CD4-positive, alpha-beta T cell treated with Interleukin-17A for 1 hour (primary cell): ENCODE measurements around the gene CD8B2.
"Not testable (repeated sequence)": the region's sequence is repeated elsewhere in the genome, so short reads cannot be mapped to it uniquely, and the experiment has no call there.

ENCODE experiments used
- DNase-seq: peaks from one replicate; pipeline ENCODE4 v3.0.0-alpha.2; 2020

Gene CD8B2

DNA sequence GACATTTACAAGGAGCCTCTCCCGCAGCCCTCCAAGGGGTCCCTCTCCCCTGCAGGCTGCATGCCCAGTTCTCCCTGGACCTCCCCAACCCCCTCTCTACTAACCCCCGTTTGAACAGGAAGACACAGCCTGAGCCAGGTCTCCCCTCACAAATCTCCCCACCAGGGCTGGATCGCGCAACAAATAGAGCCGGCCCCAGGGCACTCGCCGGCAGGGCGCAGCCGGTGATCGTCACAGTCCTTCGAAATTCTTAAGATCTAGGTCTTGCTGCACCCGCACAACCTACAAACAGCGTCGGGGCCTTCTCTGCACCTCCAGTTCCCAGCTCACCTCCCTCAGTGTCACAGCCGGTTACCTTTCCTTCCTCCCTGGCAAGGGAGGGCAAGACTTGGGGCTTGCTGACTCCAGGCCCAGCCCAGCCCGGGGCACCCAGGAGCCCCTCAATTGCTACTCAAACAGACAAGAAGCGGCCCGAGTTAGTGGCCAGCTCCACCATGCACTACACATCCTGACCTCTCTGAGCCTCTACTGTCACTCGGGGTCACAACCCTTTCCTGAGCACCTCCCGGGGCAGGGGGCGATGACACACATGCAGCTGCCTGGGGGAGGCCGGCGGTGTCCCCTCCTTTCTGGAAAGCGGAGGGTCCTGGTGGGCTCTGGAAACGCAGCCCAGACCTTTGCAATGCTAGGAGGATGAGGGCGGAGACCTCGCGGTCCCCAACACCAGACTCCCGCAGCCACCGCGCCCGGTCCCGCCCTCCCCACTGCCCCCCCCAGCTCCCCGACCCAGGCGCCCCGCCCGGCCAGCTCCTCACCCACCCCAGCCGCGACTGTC is at the start of gene CD8B2:
Gene CD8B2 (plus strand): TSS at position 814 of the 835 bp plus-strand sequence. CDS start 63 bp downstream, outside the sequence.
- DNase-seq: peak; percentile 21

DNA sequence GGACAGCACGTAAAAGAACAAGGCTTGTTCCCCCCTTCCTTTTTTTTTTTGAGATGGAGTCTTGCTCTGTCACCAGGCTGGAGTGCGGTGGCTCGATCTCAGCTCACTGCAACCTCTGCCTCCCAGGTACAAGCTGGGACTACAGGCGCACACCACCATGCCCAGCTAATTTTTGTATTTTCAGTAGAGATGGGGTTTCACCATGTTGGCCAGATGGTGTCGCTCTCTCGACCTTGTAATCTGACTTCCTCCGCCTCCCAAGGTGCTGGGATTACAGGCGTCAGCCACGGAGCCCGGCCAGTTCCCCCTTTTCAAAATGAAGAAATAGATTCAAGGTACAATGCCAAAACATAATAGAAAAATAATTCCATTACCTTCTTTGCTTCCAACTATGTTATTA is 25.3 kb upstream of the CD8B2 start:
- DNase-seq: peak; percentile 24

DNA sequence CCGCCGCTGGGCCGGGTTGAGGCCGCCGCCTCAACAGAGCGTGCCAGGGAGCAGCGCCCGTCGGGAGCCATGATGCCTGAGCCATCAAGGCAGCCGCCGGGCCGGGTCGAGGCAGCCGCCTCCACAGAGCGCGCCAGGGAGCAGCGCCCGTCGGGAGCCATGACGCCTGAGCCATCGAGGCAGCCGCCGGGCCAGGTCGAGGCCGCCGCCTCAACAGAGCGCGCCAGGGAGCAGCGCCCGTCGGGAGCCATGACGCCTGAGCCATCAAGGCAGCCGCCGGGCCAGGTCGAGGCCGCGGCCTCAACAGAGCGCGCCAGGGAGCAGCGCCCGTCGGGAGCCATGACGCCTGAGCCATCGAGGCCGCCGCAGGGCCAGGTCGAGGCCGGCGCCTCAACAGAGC is 19.6 kb upstream of the CD8B2 start:
- not testable (repeated sequence) for DNase-seq

DNA sequence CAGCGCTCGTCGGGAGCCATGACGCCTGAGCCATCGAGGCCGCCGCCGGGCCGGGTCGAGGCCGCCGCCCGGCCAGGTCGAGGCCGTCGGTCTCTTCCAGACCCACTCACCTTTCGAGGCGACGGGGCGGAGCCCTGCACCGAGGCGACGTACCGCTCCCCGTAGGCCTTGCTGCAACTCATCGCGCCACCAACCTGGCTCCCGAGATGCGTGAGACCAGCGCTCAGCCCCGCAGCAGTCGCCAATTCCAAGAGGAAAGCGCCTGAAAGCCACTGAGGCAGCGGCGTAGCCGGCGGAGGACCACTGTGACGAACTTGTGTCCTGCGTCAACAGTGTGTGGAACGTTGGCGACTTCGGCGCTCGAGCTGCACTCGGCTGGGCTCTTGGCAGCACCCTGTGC is 19.1 kb upstream of the CD8B2 start, which contains the start of gene RGPD3:
Gene RGPD3 (minus strand): TSS at position 307 of the 400 bp plus-strand sequence. CDS start 125 bp downstream, at position 182.
- not testable (repeated sequence) for DNase-seq

DNA sequence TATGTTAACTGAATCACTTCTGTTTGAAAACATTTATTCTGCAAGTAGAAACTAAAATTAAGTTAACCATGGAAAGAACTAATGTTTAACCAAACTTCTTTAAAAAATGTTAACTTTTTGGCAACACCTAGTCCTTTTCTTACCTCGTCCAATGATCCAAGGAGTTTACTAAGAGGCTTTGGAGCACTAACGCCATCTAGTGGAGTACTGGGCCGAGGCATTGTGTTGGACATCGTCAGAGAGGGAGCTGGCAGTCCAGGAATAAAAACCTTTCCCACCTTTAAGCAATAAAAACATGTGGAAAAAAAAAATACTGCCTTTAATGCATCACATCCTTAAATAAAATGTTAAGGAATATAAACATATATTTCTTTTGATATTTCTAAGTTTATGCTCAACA is 16.5 kb upstream of the CD8B2 start:
- peak; percentile 61 for DNase-seq

DNA sequence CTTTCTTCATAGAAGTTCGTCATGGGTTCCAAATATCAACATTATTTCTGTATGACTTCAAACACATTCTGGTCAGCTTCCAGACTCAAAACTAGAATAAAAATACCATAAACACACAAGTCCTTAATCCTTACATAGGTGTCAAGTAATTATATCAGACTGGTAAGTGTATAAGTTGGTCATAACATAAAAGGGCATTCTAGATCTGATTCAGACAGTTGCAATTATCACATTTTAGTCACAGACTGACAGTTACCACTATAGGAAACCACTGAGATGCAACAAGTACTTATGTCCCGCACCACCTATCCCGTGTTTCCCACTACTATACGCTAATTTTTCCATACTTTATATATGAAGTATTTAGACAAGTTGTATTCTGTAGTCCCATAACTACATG is 9.5 kb upstream of the CD8B2 start:
- not testable (repeated sequence) for DNase-seq

DNA sequence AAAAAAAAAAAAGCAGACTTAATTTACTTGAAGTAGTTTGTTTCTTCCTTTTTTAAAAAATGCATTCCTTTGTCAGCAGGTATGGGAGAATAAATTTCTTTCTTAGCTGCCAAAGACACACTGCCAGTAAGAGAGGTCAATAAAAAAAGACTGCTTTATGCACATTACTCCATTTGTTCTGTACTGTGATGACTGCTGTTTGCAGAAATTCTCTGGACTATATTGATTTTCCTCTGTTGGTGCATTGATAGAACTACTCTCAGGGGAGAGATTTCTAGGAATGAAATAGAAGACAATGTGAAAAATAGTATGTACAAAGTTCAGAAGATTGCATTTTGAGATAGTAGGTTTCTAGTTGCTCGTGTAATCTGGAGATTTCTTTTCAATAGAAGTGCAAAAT is 7.6 kb upstream of the CD8B2 start:
- DNase-seq: not testable (repeated sequence)

DNA sequence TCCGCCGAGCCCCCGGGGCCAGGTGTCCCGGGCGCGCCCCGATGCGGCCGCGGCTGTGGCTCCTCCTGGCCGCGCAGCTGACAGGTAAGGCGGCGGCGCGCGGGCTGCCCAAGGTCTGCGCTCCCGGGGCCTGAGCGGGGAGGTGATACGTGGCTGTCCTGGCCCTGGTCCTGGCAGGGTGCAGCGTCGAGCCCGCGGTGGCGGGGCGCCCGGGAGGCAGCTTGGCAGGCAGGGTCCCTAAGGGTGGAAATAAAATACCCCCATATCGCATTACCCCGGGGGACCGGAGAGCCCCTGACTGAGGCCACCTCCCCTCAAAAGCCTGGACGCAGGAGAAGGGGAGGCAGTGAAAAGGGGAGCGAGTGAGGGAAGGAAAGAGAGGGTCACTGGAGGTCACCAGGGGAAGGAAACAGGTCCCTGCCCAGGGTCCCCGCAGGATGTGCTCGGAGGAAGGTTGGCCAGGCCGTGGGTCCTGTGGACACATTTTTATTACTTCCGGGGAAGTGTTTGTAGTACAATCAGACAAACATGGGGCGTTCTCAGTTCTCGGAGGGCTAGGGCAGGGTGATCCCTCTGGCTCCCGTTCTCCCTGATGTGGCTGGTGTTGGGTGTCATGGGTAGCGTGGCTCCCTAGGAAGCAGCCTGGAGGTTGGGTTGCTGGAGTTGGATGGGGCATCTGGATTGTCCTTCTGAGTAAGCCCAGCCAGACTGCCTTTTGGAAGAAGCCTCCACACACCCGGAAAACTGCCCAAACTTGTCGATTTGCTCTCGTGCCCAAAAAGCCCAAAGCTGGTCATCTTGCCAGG is 425 bp downstream of the CD8B2 start:
- DNase-seq: not testable (repeated sequence)

DNA sequence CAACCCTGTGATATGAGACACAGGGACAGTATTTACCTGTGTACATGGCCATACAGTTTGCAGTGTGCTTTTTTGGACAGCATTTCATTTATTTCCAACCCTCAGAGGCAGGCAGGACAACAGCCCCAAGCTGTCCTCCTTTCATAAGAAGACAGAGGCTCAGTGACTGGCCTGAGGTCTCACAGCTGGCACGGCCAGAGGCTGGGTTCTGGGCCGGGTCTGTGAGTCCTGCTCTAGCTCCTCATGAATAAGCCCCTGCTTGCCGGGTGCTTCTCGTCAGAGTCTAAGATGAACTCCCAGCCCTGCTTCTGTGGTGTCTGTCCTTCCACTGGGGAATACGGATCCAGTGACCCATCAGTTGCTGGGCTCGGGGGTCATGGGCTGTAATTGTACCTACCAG is 2.5 kb downstream of the CD8B2 start:
- not testable (repeated sequence) for DNase-seq

DNA sequence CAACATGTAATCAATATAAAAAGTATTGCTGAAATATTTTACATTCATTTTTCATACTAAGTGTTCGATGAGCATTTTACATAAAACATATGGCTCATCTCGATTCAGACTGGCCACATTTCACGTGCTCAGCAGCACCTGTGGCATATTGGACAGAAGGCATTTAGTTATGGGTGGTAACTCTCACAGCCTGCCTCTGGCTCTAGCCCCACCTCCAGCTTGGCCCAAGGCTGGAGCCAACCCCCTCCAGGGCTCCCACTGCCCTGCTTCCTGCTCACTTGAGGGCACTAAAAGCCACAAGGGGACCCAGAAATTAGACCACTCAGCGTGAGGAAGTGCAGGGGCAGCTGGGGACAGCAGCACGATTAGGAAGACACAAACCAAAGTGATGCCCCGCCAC is 5.2 kb downstream of the CD8B2 start:
- DNase-seq: not testable (repeated sequence)

DNA sequence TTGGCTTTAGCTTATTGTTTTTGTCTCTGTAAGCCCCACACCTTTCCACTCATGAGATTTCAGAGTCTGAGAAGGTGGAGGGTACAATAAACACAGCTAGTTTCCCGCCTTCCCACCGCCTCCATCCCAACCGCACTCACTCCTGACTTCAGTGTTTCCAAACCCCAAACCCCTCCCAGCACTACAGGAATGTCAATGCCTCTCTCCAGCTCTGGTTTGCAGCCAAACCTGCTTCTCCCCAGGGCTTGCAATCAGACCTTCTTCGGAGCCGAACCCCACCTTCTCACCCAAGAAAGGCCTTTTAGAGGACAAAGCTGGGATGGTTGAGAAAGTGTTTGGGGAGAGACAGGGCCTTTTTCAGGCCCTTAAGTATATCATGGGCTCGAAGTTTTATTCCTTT is 5.7 kb downstream of the CD8B2 start:
- DNase-seq: not testable (repeated sequence)

DNA sequence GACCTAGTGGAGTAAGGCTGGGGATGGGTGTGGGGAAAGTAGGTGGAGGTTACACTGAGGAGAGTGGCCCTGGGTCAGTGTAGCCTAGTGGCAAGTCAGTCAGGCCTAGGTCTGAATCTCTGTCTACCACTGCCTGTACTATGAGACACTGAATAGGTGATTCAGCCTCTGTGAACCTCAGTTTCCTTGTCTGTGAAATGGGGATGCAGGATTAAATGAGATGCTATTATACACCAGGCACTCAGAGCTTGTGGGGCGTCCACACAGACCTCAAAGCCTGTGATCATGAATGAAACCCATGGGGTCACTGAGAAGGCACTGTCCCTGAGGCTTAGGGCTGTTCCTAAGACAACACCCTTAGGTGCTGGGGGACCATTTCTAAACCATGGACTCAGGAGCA is 11.4 kb downstream of the CD8B2 start:
- DNase-seq: not testable (repeated sequence)

DNA sequence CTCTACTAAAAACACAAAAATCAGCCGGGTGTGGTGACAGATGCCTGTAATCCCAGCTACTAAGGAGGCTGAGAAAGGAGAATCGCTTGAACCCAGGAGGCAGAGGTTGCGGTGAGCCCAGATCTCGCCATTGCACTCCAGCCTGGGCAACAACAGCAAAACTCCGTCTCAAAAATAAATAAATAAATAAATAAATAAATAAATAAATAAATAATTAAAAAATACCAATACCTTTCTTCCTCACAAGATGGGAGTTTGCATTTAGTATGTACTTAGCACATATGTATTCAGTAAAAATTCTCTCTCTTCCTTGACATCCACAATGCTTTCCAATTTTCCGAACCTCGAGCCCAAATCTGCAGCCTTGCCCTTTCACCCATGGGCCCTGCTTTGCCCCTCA is 13.2 kb downstream of the CD8B2 start:
- not testable (repeated sequence) for DNase-seq

DNA sequence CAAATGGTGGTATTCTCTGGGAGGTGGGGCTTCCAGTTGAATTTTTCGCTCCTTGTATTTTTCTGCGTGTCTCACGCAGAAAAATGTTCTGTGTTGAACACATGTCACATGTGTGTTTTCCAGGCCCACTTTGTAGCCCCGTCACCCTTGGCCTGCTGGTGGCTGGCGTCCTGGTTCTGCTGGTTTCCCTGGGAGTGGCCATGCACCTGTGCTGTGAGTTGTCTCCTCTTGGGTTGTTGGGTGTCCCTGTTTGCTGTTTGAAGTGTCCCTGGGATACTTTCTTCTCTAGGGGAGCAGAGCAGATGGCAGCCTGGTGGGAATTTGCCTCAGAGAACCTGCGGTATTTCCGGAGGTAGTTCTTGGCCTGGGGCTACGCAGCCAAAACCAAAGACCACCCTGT is 15.2 kb downstream of the CD8B2 start:
- not testable (repeated sequence) for DNase-seq

DNA sequence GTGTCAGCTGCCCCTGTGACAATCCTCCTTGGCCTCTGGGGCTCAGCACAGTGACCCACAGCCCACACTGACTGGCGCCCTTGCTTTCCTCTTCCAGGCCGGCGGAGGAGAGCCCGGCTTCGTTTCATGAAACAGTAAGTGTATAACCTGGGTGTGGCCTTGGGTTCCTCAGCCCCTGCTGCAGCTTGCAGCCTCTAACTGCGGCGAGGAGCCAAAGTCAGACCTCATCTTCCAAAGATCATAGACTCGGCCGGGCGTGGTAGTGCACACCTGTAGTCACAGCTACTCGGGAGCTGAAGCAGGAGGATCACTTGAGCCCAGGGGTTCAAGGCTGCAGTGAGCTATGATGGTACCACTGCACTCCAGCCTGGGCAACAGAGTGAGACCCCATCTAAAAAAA is 17.0 kb downstream of the CD8B2 start:
- not testable (repeated sequence) for DNase-seq

DNA sequence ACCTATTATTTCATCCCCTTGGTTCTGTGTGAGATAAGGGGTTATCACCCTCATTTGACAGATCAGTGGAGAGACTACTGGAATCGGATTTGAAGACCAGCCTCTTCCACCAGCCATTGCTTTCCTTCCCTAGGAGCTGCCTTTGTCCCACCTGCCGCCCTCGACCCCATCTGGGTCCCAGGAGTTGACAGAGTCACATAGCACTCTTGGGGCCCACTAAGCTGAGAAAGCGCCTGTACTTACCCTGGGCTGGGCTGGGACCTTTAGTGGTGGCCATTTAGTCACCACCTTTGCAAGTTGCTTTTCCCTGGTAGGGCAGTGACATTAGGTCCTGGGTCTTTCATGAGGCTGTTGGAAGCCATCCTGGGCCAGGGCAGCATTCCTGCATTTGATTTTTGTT is 17.6 kb downstream of the CD8B2 start:
- DNase-seq: not testable (repeated sequence)

DNA sequence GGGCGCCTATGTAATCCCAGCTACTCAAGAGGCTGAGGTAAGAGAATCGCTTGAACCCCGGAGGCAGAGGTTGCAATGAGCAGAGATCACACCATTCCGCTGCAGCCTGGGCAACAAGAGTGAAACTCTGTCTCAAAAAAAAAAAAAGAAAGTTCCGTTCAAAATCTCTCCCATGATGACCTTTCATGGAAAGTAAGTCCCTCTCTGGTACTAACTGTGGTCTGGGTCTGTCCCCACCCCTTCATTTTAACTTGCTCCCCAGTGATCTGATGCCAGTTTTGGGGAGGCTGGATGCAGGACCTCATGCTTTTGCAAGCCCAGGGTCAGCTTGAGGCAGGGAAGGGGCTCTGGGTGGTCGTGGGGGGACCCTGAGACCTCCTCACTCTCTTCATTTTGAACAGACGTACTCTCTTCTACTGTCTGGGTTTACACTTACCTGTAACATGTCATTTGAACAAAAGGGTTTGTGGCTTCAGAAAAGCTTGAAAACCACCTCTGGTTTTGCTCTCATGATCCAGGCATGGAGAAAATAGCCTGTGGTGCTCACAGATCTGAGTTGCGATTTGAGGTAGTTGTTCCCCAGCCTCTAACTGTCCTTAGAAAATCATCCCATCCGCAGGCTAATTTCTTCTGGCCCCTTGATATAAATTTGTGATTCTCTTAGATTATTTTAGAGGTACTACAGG is 19.0 kb downstream of the CD8B2 start:
- not testable (repeated sequence) for DNase-seq

DNA sequence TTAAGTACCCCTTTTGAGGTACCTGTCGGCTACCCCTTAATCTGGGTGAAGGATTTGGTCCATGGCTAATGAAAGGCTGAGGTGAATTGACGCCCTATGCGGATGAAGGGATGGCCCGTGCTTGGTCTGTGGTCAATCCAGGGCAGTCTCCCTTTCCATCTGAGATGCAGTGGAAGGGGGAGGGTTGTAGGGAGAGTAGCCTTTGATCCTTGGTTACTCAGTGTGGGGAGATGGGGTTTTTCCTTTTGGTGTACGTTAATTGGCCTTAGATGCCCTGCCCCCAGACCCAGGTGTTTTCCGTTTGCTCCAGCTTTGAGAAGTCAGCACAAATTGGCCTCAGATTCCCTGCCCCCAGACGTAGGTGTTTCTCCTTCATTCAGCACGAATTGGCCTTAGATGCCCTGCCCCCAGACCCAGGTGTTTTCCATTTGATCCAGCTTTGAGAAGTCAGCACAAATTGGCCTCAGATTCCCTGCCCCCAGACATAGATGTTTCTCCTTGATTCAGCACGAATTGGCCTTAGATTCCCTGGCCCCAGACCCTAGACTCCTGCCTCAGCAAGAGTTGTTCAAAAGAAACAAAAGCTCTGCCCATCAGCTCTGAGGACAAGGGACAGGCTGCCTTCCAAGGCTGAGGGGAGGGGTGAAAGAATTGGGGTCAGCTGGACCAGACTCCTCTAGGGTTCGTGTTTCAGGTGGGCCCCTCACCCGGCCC is 21.7 kb downstream of the CD8B2 start:
- DNase-seq: not testable (repeated sequence)

DNA sequence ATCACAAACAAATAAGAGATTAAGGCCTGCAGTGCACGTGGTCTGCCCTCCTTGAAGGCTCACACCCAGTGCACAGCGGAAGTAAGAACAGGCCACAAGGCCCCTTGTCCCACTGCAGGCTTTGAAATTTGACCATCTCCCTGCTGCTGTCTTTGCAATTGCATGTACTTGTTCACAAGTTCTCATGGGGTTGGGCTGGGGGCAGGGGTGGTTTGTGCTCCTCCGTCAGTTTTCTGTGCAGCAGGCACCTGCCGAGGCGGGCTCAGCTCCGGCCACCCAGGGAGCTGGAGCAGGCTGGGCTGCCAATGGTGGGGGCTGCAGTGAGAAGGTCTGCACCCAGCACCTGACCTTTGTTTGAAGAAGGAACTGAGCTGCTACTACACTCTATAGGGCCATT is 22.2 kb downstream of the CD8B2 start:
- not testable (repeated sequence) for DNase-seq

DNA sequence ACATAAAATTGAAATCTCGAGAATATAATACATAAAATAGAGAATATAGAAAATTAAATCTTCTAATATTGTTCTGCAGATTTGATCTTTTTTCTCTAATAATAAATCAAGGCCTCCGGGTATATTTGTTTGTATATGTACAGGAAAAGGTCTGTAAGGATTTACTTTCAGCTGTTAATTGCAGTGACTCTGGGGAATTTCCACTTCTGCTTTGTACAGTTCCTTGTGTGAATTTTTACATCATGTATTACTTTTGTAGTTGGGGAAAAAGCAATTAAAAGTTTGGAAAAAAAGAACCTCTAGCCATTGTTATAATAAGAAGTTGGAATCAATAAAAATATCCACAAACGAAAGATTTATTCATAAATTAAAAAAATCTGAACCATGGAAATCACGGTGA is 23.6 kb downstream of the CD8B2 start:
- DNase-seq: not testable (repeated sequence)

DNA sequence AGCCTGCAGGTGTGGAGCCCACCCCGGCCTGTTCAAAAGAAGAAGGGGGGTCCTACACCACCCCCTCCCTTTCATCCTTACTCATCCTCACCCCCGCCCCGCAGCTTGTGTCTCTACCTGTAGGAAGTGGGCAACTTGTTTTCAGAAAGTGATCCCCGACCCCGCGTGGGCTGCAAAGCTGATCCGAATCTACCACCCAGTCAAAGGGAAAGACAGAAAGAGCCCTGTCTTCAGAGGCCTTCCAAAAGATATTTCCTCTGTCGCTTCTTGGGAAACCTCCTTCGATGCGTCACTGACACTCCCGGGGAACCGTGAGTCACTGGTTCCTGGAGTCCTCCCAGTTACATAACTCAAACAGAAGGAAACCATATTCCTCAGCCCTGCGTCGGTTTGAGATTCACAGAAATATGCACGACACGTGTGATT is 24.3 kb downstream of the CD8B2 start:
- DNase-seq: peak; percentile 13

DNA sequence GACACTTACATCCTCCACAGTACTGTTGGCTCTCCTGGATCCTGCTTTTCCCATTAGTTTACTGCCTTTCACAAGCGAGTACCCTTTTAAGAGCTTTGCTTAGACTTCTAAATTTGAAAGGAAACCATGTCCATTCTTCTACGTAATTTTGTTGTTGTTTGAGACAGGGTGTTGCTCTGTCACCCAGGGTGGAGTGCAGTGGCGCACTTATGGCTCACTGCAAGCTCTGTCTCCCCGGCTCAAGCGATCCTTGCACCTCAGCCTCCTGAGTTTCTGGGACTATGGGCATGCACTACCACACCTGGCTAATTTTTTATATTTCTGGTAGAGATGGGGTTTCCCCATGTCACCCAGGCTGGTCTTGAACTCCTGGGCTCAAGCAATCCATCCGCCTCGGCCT is 24.8 kb downstream of the CD8B2 start:
- not testable (repeated sequence) for DNase-seq
